K562 (cell line): ENCODE measurements around the gene EIF3J. TPM values are rescaled to one million over a fixed set of nuclear protein-coding genes. Genes with fewer than 3 reads are reported as not detected.

Experiments used
- ATAC-seq: fragments of 200-7000 bp; cut with Tn5 transposase; 3 replicates; pipeline ENCODE4 v1.9.1; 2020; ENCODE audit warnings: moderate library complexity
- BruUV-seq: library from RNA; stranded (reverse); fragments of 400-500 nt; replicated peaks from 2 replicates; lab custom pipeline; 2021; lab: Mats Ljungman, UMichigan
- CTCF ChIA-PET: fragments of 300-600 bp; formaldehyde crosslinking; extraction: SDS; loops from one replicate; lab custom pipeline; 2021; ENCODE audit warnings: low intra/inter-chr PET ratio; lab: Yijun Ruan, JAX
- POLR2A ChIA-PET: fragments of 300-600, 350-650 bp; sonication (Branson Sonifier 250); formaldehyde crosslinking; extraction: SDS; loops from one replicate; lab custom pipeline; 2021; ENCODE audit warnings: antibody characterized with exemption, inconsistent platforms; lab: Yijun Ruan, JAX
- DNase-seq, 4 experiments: peaks; one replicate each; pipeline versions ENCODE4 v3.0.0 to v3.0.0-alpha.2; 2011 to 2018; ENCODE audit warnings: low spot score in 3 of 4, mixed read lengths in 3 of 4; ENCODE audit errors: extremely low read depth in 1 of 4
- FAIRE-seq: peaks from 2 replicates; lab custom pipeline; 2011; peaks lifted over from hg19 to GRCh38; lab: Jason Lieb, UNC
- H2AFZ ChIP-seq: 2 replicates; pipeline ENCODE4 v1.6.0; 2011; ENCODE audit warnings: low read depth, low read length, control low read depth, inconsistent platforms
- H3K27ac ChIP-seq: fragments of 200-600 bp; 3 replicates; pipeline ENCODE4 v1.8.0; 2011; ENCODE audit warnings: low read depth, mild to moderate bottlenecking, control low read depth, inconsistent platforms, low read length, moderate library complexity, mixed read lengths; ENCODE audit errors: extremely low read depth
- H3K27me3 ChIP-seq, 2 experiments: fragments of 300-600 bp in 1 of 2; 2 replicates in 1 of 2; 3 replicates in 1 of 2; pipeline versions ENCODE4 v1.6.0 to v1.8.0; 2011; ENCODE audit warnings: inconsistent platforms in 2 of 2, low read length in 2 of 2, mild to moderate bottlenecking in 1 of 2, mixed read lengths in 1 of 2, moderate library complexity in 1 of 2; ENCODE audit not compliant: control insufficient read depth in 2 of 2, insufficient read depth in 2 of 2
- H3K36me3 ChIP-seq: fragments of 300-600 bp; 3 replicates; pipeline ENCODE4 v1.8.0; 2011; ENCODE audit warnings: mild to moderate bottlenecking, low read length, inconsistent platforms; ENCODE audit not compliant: control insufficient read depth, insufficient read depth
- H3K4me1 ChIP-seq, 2 experiments: fragments of 200-600 bp in 1 of 2; replicated peaks in 1 of 2; 2 replicates in 1 of 2; 3 replicates in 1 of 2; pipeline versions ENCODE4 v1.5.1 to v1.8.0; 2011; ENCODE audit warnings: inconsistent platforms in 2 of 2, low read length in 2 of 2, mild to moderate bottlenecking in 1 of 2, mixed read lengths in 1 of 2, moderate library complexity in 1 of 2; ENCODE audit not compliant: control insufficient read depth in 2 of 2, insufficient read depth in 2 of 2
- H3K4me2 ChIP-seq: 2 replicates; pipeline ENCODE4 v1.6.1; 2011; ENCODE audit warnings: low read length, control low read depth, inconsistent platforms, mixed read lengths; ENCODE audit not compliant: insufficient read depth
- H3K4me3 ChIP-seq: fragments of 200-600 bp; sonication (generic), shearing (Covaris generic); 2 replicates; pipeline ENCODE4 v1.5.1; 2016; ENCODE audit warnings: control low read depth, inconsistent platforms
- H3K79me2 ChIP-seq: fragments of 200-600 bp; 3 replicates; pipeline ENCODE4 v1.8.0; 2011; ENCODE audit warnings: low read length, inconsistent platforms; ENCODE audit not compliant: control insufficient read depth, insufficient read depth
- H3K9ac ChIP-seq, 2 experiments: 2 replicates each; pipeline versions ENCODE4 v1.6.0 to v1.6.1; 2011; ENCODE audit warnings: low read depth in 2 of 2, low read length in 2 of 2, control low read depth in 1 of 2, inconsistent platforms in 1 of 2, mild to moderate bottlenecking in 1 of 2, mixed read lengths in 1 of 2; ENCODE audit not compliant: insufficient read depth in 1 of 2
- H3K9me1 ChIP-seq: one replicate; pipeline ENCODE4 v1.6.0; 2011; ENCODE audit warnings: inconsistent platforms, mild to moderate bottlenecking, low read length, moderate library complexity; ENCODE audit not compliant: control insufficient read depth, insufficient read depth
- H3K9me3 ChIP-seq: replicated peaks from 2 replicates; pipeline ENCODE4 v1.5.1; 2011; ENCODE audit warnings: low read depth, low read length, inconsistent platforms; ENCODE audit not compliant: control insufficient read depth, insufficient read depth
- H4K20me1 ChIP-seq: replicated peaks from 2 replicates; pipeline ENCODE4 v1.6.1; 2011; ENCODE audit warnings: low read length, inconsistent platforms, mixed read lengths; ENCODE audit not compliant: control insufficient read depth, insufficient read depth
- BRD9 ChIP-seq: fragments of 450-650 bp; IDR thresholded peaks from 2 replicates; pipeline ENCODE4 v1.6.1; 2018; ENCODE audit warnings: low read depth; ENCODE audit not compliant: partially characterized antibody
- DEAF1 ChIP-seq: fragments of 450-650 bp; formaldehyde crosslinking; IDR thresholded peaks from 2 replicates; pipeline ENCODE4 v1.4.0; 2020; ENCODE audit warnings: mild to moderate bottlenecking, moderate library complexity
- DPF2 ChIP-seq: fragments of 450-650 bp; IDR thresholded peaks from 2 replicates; pipeline ENCODE4 v1.6.1; 2016
- GABPB1 ChIP-seq: sonication (generic); formaldehyde crosslinking; IDR thresholded peaks from 2 replicates; pipeline ENCODE4 v1.8.0; 2022; ENCODE audit warnings: mild to moderate bottlenecking, missing genetic modification reagents
- HDAC2 ChIP-seq: fragments of 450-650 bp; IDR thresholded peaks from 2 replicates; pipeline ENCODE4 v1.6.1; 2016; ENCODE audit warnings: mild to moderate bottlenecking
- JUN ChIP-seq, 2 experiments: sonication (generic) in 1 of 2; formaldehyde crosslinking in 1 of 2; IDR thresholded peaks; 2 replicates each; pipeline versions ENCODE4 v1.6.1 to v1.8.0; 2012 to 2022; ENCODE audit warnings: borderline replicate concordance in 2 of 2, mild to moderate bottlenecking in 2 of 2, improper control_type of control experiment in 1 of 2, low read depth in 1 of 2, low read length in 1 of 2, missing genetic modification reagents in 1 of 2
- LARP7 ChIP-seq: fragments of 450-650 bp; IDR thresholded peaks from 2 replicates; pipeline ENCODE4 v1.6.1; 2016
- MITF ChIP-seq: IDR thresholded peaks from 2 replicates; pipeline ENCODE4 v1.6.1; 2014; ENCODE audit warnings: antibody characterized with exemption
- MTA2 ChIP-seq: fragments of 450-650 bp; IDR thresholded peaks from 2 replicates; pipeline ENCODE4 v1.6.1; 2016; ENCODE audit warnings: low read depth
- MYNN ChIP-seq, 2 experiments: sonication (generic); formaldehyde crosslinking in 1 of 2; IDR thresholded peaks; 2 replicates each; pipeline versions ENCODE4 v1.5.0 to v1.6.1; 2016 to 2020; ENCODE audit warnings: antibody characterized with exemption in 1 of 2, missing genetic modification reagents in 1 of 2
- RBBP5 ChIP-seq: fragments of 200-600 bp; sonication (generic); IDR thresholded peaks from 2 replicates; pipeline ENCODE4 v1.6.1; 2012; ENCODE audit warnings: borderline replicate concordance, mild to moderate bottlenecking, low read length, control low read depth, inconsistent platforms; ENCODE audit not compliant: insufficient read depth, poor library complexity, severe bottlenecking
- SRF ChIP-seq, 2 experiments: fragments of 250-450, 450-650 bp in 1 of 2; sonication (Bioruptor Pico) in 1 of 2; sonication (generic) in 1 of 2; formaldehyde crosslinking; IDR thresholded peaks; 2 replicates each; pipeline versions ENCODE4 v1.5.0 to v1.5.1; 2020 to 2022; ENCODE audit warnings: mild to moderate bottlenecking in 1 of 2, missing genetic modification reagents in 1 of 2
- XRCC5 ChIP-seq: fragments of 200-400 bp; formaldehyde crosslinking; IDR thresholded peaks from 2 replicates; pipeline ENCODE4 v1.6.1; 2017; ENCODE audit warnings: low read depth, mild to moderate bottlenecking, low read length
- ZBTB17 ChIP-seq: fragments of 450-650 bp; formaldehyde crosslinking; IDR thresholded peaks from 2 replicates; pipeline ENCODE4 v1.4.0; 2020; ENCODE audit warnings: mild to moderate bottlenecking
- ZFP91 ChIP-seq: sonication (generic); formaldehyde crosslinking; IDR thresholded peaks from 2 replicates; pipeline ENCODE4 v1.8.0; 2022; ENCODE audit warnings: mild to moderate bottlenecking, missing genetic modification reagents
- ZNF41 ChIP-seq: fragments of 250-450 bp; sonication (Bioruptor Pico); conservative IDR thresholded peaks from 2 replicates; pipeline ENCODE4 v1.4.0; 2020; ENCODE audit warnings: mild to moderate bottlenecking
- in situ Hi-C: fragments of 300-500 bp; cut with MboI; formaldehyde crosslinking; loops from 4 replicates; pipeline ENCODE4 v1.15.0; 2018; ENCODE audit warnings: inconsistent platforms, mixed read lengths
- intact Hi-C: fragments of 100-400 bp; cut with micrococcal nuclease; formaldehyde crosslinking; loops from 2 replicates; pipeline ENCODE4 v1.14.2; 2022
- polyA plus RNA-seq, 8 experiments: library from polyadenylated mRNA; depleted of rRNA in 4 of 8; stranded (reverse) in 5 of 8; unstranded in 3 of 8; fragments of >200 nt; fragmentation: Nextera tagmentation in 2 of 8; fragmentation: Illumina TruSeq in 1 of 8; extraction: Ambion mirVana in 2 of 8; extraction: Trizol in 1 of 8; gene quantifications; 2 replicates each; pipeline versions ENCODE4 v1.2.1 to v1.2.3, GENCODE V29; 2011 to 2014; ENCODE audit warnings: inconsistent platforms in 1 of 8, missing spikeins in 1 of 8
- total RNA-seq, 7 experiments: library from RNA; depleted of rRNA in 6 of 7; stranded (reverse); fragments of >200 nt in 6 of 7; fragmentation: Illumina TruSeq in 2 of 7; extraction: Trizol in 2 of 7; gene quantifications; 2 replicates each; pipeline versions ENCODE4 v1.2.1 to v1.2.3, GENCODE V29; 2011 to 2021; ENCODE audit warnings: low replicate concordance in 1 of 7

Gene EIF3J
- total and polyA plus RNA-seq, 9 of the 15 experiments (the other 6 are each of a cell fraction or from before 2014, with no cell fraction given) = 44.2 to 217 (median 151) TPM

- DNase-seq = no peak
- no peak for FAIRE-seq
- Histone ChIP-seq H3K9me3 (no peaks in the 10 kb centered on the region), H2AFZ (no peak overlapping the region), H3K36me3 (peaks cover 73% of the 10 kb centered on the region), H4K20me1 (peaks cover 14% of the 10 kb centered on the region; the same call in 1 of the 2 replicates), H3K27me3 (no peaks in the 10 kb centered on the region), H3K27ac (peak overlapping the region; percentile 25; the same call in 2 of the 3 replicates), H3K79me2 (peaks cover 97% of the 10 kb centered on the region), H3K9me1 (no peaks in the 10 kb centered on the region), H3K4me3 (no peak overlapping the region), H3K4me1 (peaks cover 4 to 23% of the 10 kb centered on the region in 2 experiments; a peak in 4 of 5 replicates), H3K9ac (no peak overlapping the region; a peak in 1 of 4 replicates), H3K4me2 (peak overlapping the region; percentile 22; the same call in 1 of the 2 replicates)
- ChIA-PET CTCF (no interaction called here), POLR2A (interaction anchor here (0.7 to 1.7 kb wide), 5 partner anchors 11 to 189 kb away, joined by 3 to 9 read pairs (median 4); no protein-coding TSS in a partner anchor)
- peak; percentile 45; the same call in 2 of the 3 replicates for ATAC-seq
- BruUV-seq = no TSS peak
- in situ Hi-C loops = no loop called here
- intact Hi-C loops = no loop called here
- TF ChIP-seq MTA2 (no peak), ZNF41 (CRISPR knock-in tag) (no peak), ZBTB17 (CRISPR knock-in tag) (no peak), DEAF1 (CRISPR knock-in tag) (no peak), ZFP91 (CRISPR knock-in tag) (no peak), SRF (CRISPR knock-in tag; IDR thresholded peaks at IDR 0.05) (no peak), RBBP5 (no peak), GABPB1 (no peak), MITF (no peak), HDAC2 (0 out of 2 replicates have a peak, but pooled peaks have one; percentile 27), JUN (IDR thresholded peaks at IDR 0.05; ENCODE audit: borderline replicate concordance, low read depth, low read length) (no peak), JUN (CRISPR knock-in tag; IDR thresholded peaks at IDR 0.05; ENCODE audit: borderline replicate concordance) (no peak), BRD9 (no peak), LARP7 (no peak), XRCC5 (no peak), DPF2 (0 out of 2 replicates have a peak, but pooled peaks have one; percentile 17), MYNN (IDR thresholded peaks at IDR 0.05) (no peak), MYNN (CRISPR knock-in tag; IDR thresholded peaks at IDR 0.05) (no peak)
These were observed 5.6 kb downstream of the EIF3J start for GRCh38 chr15:44542596-44542995.
